GM21390 (cell line): ENCODE measurements around the gene SDK2.

ENCODE experiments used
- ATAC-seq: cut with Tn5 transposase; IDR thresholded peaks from one replicate; pipeline ENCODE4 v1.9.1; 2021; ENCODE audit not compliant: unreplicated experiment

The SDK2 gene

GRCh38 chr17:73430165-73430680 is 214.0 kb downstream of the SDK2 start:
- no peak for ATAC-seq

DNA sequence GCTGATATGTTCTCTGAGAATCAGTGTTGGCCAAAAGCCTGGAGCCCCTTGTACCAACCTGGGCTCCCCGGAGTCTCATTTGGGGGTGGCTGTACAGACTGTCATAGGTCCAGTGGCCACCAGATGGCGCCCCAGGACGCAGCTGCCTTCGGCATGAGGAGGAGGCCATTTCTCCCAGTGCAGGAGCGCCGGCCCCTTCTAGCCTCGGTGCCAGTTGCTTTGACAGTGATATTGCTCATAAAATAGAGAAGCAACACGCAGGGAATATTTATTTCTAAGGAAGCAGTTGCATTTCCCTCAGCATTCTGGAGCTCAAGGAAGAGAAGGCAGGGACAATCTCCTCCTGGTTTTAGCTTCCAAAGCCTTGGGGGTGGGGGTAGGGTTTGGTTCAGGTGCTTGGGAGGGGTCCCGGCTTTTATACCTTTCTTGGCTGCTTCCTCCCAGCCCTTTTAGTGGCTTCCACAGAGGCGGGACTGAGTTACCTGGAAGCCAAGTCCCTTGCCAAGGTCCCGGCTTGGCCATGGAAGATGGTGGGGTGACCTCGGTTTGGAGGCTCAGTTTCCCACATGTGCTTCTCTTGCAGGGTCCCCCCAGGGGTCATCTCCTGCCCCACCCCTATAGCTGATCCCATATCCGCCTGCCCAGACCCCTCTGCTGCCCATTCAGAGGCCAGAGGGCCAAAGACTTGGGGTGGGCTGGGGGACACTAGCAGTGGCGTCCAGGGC is 214.6 kb downstream of the SDK2 start:
- ATAC-seq, result peak; percentile 93

DNA sequence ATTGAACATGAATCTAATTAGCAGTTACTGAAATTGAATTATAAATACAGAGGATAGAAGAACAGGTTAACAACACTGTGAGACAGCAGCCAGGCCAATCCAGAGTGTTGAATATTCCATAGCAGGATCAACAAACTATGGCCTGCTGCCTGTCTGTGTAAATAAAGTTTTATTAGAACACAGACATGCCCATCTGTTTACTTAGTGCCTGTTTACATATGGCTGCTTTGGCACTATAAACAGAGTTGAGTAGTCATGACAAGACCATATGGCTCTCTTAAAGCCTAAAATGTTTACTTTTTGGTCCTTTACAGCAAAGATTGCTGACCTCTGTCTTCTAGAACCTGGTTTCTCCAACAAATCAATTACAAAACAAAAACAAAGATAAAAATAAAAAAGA is 217.0 kb downstream of the SDK2 start:
- ATAC-seq, result no peak

GRCh38 chr17:73424571-73424970 is 219.7 kb downstream of the SDK2 start:
- ATAC-seq, result no peak

DNA sequence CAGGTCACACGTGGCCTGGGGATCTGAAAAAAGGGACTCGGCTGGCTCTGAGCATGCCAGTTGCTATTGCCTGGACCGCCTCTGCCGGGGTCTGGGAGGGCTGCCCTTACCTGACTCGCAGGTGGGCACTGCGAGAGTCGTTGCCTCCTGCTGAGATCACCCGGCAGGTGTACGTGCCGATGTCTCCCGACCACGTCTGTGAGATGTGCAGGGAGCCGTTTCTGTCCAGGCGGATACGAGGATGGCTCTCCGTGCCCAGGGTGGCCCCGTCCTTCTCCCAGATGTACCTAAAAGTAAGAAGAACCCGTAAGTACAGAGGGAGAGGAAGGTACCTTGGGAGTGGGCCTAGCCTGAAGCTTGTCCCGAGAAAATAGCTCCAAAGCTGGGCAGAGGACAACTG is 220.4 kb downstream of the SDK2 start:
- no peak for ATAC-seq

DNA sequence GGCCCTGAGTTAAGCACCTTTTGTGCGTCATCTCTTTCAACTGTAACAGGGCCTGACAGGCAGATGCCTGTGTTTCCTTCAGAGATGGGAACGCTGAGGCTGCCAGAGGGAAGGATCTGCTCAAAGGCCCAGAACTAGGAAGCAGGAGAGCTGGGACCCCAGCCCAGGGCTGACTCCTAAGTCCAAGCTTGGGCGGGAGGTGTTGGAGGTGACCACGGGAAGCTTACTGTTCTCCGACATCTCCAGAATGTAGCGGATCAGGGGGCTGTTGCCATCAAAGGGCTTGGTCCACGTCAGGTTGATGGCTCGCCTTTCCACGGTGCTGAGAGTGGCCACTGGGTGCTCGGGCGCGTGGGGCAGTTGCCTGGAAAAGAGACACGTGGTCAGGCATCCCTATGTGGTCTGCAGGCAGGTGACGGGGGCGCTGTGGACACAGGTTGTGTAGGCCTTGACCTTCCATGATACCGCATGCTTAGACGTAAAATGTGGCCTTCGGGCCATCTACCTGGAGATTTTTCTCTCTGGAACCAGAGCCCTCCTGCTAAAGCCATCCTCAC is 221.0 kb downstream of the SDK2 start:
- ATAC-seq, result no peak

- no peak for ATAC-seq
Observed at GRCh38 chr17:73422121-73422520, 222.1 kb downstream of the SDK2 start.

- no peak for ATAC-seq
Observed at GRCh38 chr17:73420897-73421296, 223.3 kb downstream of the SDK2 start.

GRCh38 chr17:73419881-73420280 is 224.4 kb downstream of the SDK2 start:
- no peak for ATAC-seq

- ATAC-seq, result no peak
Observed at GRCh38 chr17:73419051-73419450, 225.2 kb downstream of the SDK2 start.

- ATAC-seq, result no peak
Observed at GRCh38 chr17:73415782-73416181, 228.5 kb downstream of the SDK2 start.

DNA sequence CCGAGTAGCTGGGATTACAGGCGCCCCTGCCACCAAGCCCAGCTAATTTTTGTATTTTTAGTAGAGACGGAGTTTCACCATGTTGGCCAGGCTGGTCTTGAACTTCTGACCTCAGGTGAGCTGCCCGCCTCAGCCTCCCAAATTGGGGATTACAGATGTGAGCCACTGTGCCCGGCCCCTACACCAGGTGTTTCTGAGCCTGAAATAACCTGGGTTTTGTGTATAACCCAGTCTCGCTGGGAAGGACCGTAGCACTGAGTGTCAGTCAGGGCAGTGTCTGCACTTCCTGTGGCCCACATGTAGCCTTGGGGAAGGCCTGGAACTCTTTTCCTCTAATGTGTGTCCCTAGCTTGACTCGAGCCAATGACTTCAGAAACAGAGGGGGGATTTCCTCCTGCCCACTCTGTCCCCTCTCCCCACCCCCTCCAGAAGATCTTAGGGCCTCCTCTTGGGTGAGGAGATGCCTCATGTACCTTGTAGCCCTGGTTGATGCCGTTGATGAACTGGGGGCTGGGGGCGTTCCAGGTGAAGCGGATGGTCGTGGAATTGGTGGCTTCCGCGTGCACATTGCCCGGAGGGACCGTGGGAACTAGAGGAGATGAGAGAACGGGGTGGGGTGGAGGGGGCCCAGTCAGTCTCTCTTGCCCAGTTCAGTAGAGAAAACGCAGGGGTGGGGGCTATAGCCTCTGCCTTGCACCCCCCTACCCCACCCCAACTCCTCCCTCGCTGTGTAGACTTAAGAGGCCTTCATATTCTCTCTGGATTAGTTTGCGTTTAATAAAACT is 229.9 kb downstream of the SDK2 start:
- ATAC-seq, result no peak

DNA sequence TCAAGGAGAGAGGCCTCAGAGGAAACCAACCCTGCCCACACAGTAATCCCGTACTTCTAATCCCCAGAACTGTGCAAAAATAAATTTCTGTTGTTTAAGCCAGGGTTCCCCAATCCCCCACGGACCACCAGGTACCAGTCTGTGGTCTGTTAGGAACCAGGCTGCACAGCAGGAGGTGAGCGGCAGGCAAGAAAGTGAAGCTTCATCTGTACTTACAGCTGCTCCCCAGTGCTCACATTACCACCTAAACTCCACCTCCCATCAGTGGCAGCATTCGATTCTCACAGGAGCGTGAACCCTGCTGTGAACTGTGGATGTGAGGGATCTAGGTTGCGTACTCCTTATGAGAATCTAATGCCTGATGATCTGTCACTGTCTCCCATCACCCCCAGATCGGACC is 231.3 kb downstream of the SDK2 start:
- ATAC-seq, result no peak

GRCh38 chr17:73411313-73411747 is 232.9 kb downstream of the SDK2 start:
- no peak for ATAC-seq

DNA sequence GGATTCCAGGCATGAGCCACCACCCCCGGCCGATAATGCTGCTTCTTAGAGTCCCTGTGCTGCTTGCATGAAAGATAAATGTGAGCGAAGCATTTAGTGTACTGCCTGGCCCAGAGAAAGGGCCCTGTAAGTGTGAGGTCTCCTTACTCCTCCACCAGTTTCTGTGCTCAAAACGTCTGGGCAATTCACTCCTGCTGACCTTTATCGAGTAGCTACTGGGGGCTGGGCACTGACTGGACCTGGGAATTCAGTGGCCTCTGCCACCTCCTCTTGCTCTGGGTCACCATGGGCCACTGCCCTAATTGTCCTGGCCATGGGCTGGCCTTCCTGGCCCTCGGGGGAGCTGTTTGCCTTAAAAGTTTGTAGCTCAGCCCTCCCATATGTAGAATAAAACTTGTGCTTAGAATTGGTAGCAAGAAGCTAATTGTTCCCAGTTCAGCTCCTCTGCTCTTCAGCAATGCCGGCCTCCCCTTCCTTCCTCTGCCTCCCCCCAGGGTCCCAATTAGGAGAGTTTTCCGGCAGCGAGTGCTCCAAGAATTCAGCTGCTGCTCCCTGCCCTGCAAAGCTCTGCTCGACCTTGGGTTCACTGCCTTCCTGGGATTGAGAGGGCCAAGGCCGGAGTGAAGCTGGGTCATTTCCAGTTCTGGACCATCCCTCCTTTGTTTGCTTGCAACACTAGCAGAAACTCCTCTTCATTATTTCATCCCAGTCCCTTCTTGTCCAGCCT is 233.5 kb downstream of the SDK2 start:
- no peak for ATAC-seq

DNA sequence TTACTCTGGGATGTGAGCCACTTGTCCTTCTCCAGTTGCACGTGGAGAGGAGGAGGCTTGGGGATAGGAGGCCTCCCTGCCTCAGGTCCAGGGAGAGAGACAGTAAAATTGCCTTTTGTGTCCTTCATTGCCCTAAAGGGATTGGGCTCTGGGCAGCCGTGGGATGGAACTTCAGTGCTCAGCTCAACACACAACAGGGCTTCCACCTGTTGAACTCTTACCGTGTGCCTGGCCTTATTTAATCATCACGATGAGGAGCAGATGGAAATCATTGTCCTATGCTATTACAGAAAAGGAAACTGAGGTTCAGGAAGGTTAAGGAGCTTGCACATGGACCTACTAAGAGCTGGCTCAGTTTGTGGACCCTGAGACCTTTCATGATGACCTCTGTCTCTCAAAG is 240.0 kb downstream of the SDK2 start:
- ATAC-seq, result no peak

- no peak for ATAC-seq
Observed at GRCh38 chr17:73402466-73402865, 241.8 kb downstream of the SDK2 start.

DNA sequence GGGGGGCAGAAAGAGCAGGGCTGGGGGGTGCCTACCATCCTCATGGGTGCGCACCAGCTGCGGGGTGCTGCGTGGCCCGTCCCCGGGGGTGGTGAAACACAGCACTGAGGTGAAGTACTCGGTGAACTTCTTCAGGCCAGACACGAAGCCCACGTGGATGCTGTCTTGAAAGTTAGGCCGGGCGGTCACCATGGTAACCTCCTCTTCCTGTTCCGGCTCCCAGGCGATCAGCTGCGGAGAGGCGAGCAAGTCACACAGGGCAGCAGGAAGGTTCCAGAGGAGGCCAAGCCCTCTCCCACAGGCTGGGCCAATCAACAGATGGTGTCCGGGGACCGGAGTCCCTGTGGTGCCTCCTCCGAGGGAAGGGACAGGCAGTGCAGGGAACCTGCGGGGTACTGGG is 242.3 kb downstream of the SDK2 start:
- no peak for ATAC-seq

DNA sequence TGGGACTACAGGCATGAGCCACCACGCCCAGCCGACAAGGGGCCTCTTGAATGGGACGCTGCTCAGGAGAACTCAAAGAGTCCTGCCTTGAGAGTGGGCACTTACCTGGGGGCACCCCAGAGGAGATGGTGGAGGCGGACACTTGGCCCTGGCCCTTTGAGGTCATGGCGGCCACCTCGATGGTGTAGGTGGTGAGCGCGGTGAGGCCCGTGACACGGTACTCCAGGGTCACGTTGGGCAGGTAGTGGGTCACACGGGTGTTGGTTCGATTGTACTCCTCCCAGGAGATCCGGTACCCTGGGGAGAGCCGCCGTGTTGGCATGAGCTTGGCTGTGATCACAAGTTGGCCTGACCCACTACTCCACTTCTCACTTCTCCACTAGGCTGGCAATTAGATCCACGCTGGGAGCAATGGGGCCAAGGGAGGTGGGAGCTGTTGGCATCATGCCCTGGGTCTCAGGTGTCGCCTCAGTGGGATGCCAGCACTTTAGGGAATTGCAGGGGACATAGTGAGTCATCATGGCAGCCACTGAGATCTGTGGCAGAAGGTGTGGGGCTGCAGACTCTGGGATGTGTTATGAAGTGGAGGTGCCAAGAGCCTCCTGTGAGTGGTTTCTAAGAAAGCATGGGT is 243.2 kb downstream of the SDK2 start:
- no peak for ATAC-seq

DNA sequence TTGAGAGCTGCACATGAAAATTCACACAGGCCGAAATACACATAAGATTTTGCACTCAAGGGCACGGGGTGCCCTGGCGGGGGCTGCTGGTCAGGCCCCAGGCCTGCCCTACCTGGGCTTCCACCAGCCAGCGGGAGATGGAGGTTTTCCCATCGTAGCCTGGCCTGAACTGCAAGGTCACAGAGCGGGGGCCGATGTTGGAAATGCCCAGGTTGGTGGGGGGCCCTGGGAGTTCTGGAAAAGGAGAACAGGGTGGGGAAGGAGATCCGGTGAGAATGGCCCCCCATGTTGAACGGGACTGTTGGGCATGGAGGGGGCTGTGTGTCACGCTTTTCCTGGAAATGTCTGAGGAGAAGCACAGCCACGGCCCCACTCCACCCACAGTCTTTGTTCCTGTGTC is 245.2 kb downstream of the SDK2 start:
- no peak for ATAC-seq
